ENCODE results near the gene SNX20. TPM values are rescaled to one million over a fixed set of nuclear protein-coding genes. Genes with fewer than 3 reads are reported as not detected.

The SNX20 gene
- total RNA-seq, 1 experiment from 2014 or later, result 0.10 TPM

DNA sequence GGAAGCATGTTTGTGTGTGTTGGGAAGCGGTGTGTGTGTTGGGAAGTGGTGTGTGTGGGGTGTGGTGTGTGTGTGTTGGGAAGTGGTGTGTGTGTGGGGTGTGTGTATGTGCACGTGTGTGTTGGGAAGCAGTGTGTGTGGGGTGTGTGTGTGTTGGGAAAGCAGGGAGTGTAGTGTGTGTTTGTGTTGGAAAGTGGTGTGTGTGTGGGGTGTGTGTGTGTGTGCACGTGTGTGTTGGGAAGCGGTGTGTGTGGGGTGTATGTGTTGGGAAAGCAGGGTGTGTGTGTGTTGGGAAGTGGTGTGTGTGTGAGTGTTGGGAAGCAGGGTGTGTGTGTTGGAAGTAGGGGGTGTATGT lies 11.5 kb upstream of the SNX20 start:
- ChIA-PET CTCF (no interaction called here), POLR2A (no interaction called here)
- H3K27ac ChIP-seq (ENCODE audit: low read length), result no peak overlapping the region
- BruUV-seq (replicated peaks), result no TSS peak
- ATAC-seq (no peak), DNase-seq (ENCODE audit: low read depth, low spot score) (no peak)
- no peaks in the 10 kb centered on the region for H3K36me3 ChIP-seq (ENCODE audit: control insufficient read depth, insufficient read depth, low read length)
- intact Hi-C loops (cut with micrococcal nuclease; ENCODE audit: unreplicated experiment) (no loop called here), in situ Hi-C loops (cut with HindIII; ENCODE audit: low pct_unique_long_range_greater_than_20kb, low sequenced_read_pairs) (no loop called here)
- no peaks in the 10 kb centered on the region; the same call in 1 of the 2 replicates for H3K27me3 ChIP-seq (ENCODE audit: control insufficient read depth, insufficient read depth, low read length)
- H3K4me1 ChIP-seq (ENCODE audit: control insufficient read depth, insufficient read depth, low read length), result no peaks in the 10 kb centered on the region
- TF ChIP-seq SIN3A (IDR thresholded peaks at IDR 0.05; ENCODE audit: borderline replicate concordance, insufficient read depth, low read depth, low read length) (no peak), POLR2AphosphoS5 (IDR thresholded peaks at IDR 0.05; ENCODE audit: low read depth, low read length) (no peak), REST (IDR thresholded peaks at IDR 0.05; ENCODE audit: insufficient read depth in 1 of 2, low read depth in 2 of 2, low read length in 1 of 2) (no peak), TCF7L2 (IDR thresholded peaks at IDR 0.05; ENCODE audit: low read depth, low read length) (no peak), CTCF (IDR thresholded peaks at IDR 0.05) (no peak)
- H3K9me3 ChIP-seq (ENCODE audit: control insufficient read depth, insufficient read depth, low read depth, low read length), result no peaks in the 10 kb centered on the region
- peak overlapping the region in 1 of 2 experiments; percentile 43; a peak in 1 of 4 replicates for H3K4me3 ChIP-seq (ENCODE audit: low read depth in 2 of 2, low read length in 2 of 2)

GRCh38 chr16:50690177-50690576 lies 9.1 kb upstream of the SNX20 start:
- BruUV-seq (replicated peaks), result no TSS peak
- Histone ChIP-seq H3K4me3 (ENCODE audit: low read depth in 2 of 2, low read length in 2 of 2) (no peak overlapping the region), H3K9me3 (ENCODE audit: control insufficient read depth, insufficient read depth, low read depth, low read length) (no peaks in the 10 kb centered on the region), H3K4me1 (ENCODE audit: control insufficient read depth, insufficient read depth, low read length) (no peaks in the 10 kb centered on the region), H3K36me3 (ENCODE audit: control insufficient read depth, insufficient read depth, low read length) (no peaks in the 10 kb centered on the region), H3K27me3 (ENCODE audit: control insufficient read depth, insufficient read depth, low read length) (no peaks in the 10 kb centered on the region; the same call in 1 of the 2 replicates), H3K27ac (ENCODE audit: low read length) (no peak overlapping the region)
- DNase-seq (ENCODE audit: low read depth, low spot score) (no peak), ATAC-seq (no peak)
- in situ Hi-C loops (cut with HindIII; ENCODE audit: low pct_unique_long_range_greater_than_20kb, low sequenced_read_pairs), result no loop called here
- CTCF ChIA-PET, result no interaction called here
- TF ChIP-seq SIN3A (IDR thresholded peaks at IDR 0.05; ENCODE audit: borderline replicate concordance, insufficient read depth, low read depth, low read length), result no peak
- no peak for TF ChIP-seq POLR2AphosphoS5 (IDR thresholded peaks at IDR 0.05; ENCODE audit: low read depth, low read length)
- no peak for TF ChIP-seq REST (IDR thresholded peaks at IDR 0.05; ENCODE audit: insufficient read depth in 1 of 2, low read depth in 2 of 2, low read length in 1 of 2)
- no peak for TF ChIP-seq TCF7L2 (IDR thresholded peaks at IDR 0.05; ENCODE audit: low read depth, low read length)
- TF ChIP-seq CTCF (IDR thresholded peaks at IDR 0.05), result no peak
- POLR2A ChIA-PET, result no interaction called here
- intact Hi-C loops (cut with micrococcal nuclease; ENCODE audit: unreplicated experiment), result no loop called here
